ENCODE results near the gene C11orf16. TPM values are rescaled to one million over a fixed set of nuclear protein-coding genes. Genes with fewer than 3 reads are reported as not detected.

C11orf16 gene
- total RNA-seq, 4 donors from 2014 or later = 1.5 TPM; not detected in 3

- intact Hi-C loops (cut with DNase I; ENCODE audit: low total_unique reads) = no loop called here
- H3K27ac ChIP-seq = no peak overlapping the region
- no peak overlapping the region for H3K4me3 ChIP-seq
- no peak for DNase-seq
- no peaks in the 10 kb centered on the region for H3K4me1 ChIP-seq
- TF ChIP-seq CTCF (IDR thresholded peaks at IDR 0.05) = no peak
- TF ChIP-seq POLR2A (IDR thresholded peaks at IDR 0.05) = no peak
- H3K27me3 ChIP-seq = no peaks in the 10 kb centered on the region
- H3K9me3 ChIP-seq = no peaks in the 10 kb centered on the region
- H3K36me3 ChIP-seq = no peaks in the 10 kb centered on the region
These were observed 54.0 kb downstream of the C11orf16 start for GRCh38 chr11:8878771-8879170.

GRCh38 chr11:8873741-8874405, 58.9 kb downstream of the C11orf16 start:
- peak overlapping the region; percentile 26 to 29 for H3K27ac ChIP-seq
- H3K36me3 ChIP-seq = no peaks in the 10 kb centered on the region
- peaks cover 0 to 5% of the 10 kb centered on the region in 2 donors for H3K4me1 ChIP-seq
- intact Hi-C loops (cut with DNase I; ENCODE audit: low total_unique reads) = no loop called here
- no peaks in the 10 kb centered on the region for H3K9me3 ChIP-seq
- no peak overlapping the region for H3K4me3 ChIP-seq
- H3K27me3 ChIP-seq = no peaks in the 10 kb centered on the region
- TF ChIP-seq POLR2A (IDR thresholded peaks at IDR 0.05) (no peak), CTCF (IDR thresholded peaks at IDR 0.05) (no peak)
- DNase-seq = no peak

- no peak for DNase-seq
- peaks cover 0 to 5% of the 10 kb centered on the region in 2 donors for H3K4me1 ChIP-seq
- no peaks in the 10 kb centered on the region for H3K27me3 ChIP-seq
- no peaks in the 10 kb centered on the region for H3K36me3 ChIP-seq
- H3K4me3 ChIP-seq = peak overlapping the region in 1 of 2 donors; percentile 93
- no peaks in the 10 kb centered on the region for H3K9me3 ChIP-seq
- H3K27ac ChIP-seq = peak overlapping the region; percentile 85 to 96
- intact Hi-C loops (cut with DNase I; ENCODE audit: low total_unique reads) = no loop called here
- TF ChIP-seq CTCF (IDR thresholded peaks at IDR 0.05) (no peak), POLR2A (IDR thresholded peaks at IDR 0.05) (no peak)
These were observed 60.8 kb downstream of the C11orf16 start for GRCh38 chr11:8871962-8872361.

- Histone ChIP-seq H3K36me3 (no peaks in the 10 kb centered on the region), H3K27ac (peak overlapping the region; percentile 85 to 96), H3K4me1 (peaks cover 0 to 5% of the 10 kb centered on the region in 2 donors), H3K9me3 (no peaks in the 10 kb centered on the region), H3K4me3 (peak overlapping the region; percentile 59 to 93), H3K27me3 (no peaks in the 10 kb centered on the region)
- peak; percentile 78 to 88 for DNase-seq
- TF ChIP-seq CTCF (IDR thresholded peaks at IDR 0.05) = no peak
- TF ChIP-seq POLR2A (IDR thresholded peaks at IDR 0.05) = peak; percentile 29 to 51
- intact Hi-C loops (cut with DNase I; ENCODE audit: low total_unique reads) = no loop called here
These were observed 61.5 kb downstream of the C11orf16 start for GRCh38 chr11:8871171-8871775.

GRCh38 chr11:8870411-8871170, 62.2 kb downstream of the C11orf16 start:
- no peak for TF ChIP-seq POLR2A (IDR thresholded peaks at IDR 0.05)
- TF ChIP-seq CTCF (IDR thresholded peaks at IDR 0.05) = no peak
- intact Hi-C loops (cut with DNase I; ENCODE audit: low total_unique reads) = no loop called here
- peak; percentile 64 to 66 for DNase-seq
- no peaks in the 10 kb centered on the region for H3K9me3 ChIP-seq
- H3K27ac ChIP-seq = peak overlapping the region; percentile 85 to 96
- H3K4me1 ChIP-seq = peaks cover 0 to 5% of the 10 kb centered on the region in 2 donors
- no peaks in the 10 kb centered on the region for H3K27me3 ChIP-seq
- H3K4me3 ChIP-seq = peak overlapping the region; percentile 59 to 93
- H3K36me3 ChIP-seq = no peaks in the 10 kb centered on the region
